Heart right ventricle (tissue), 16 donors: Measurements from ENCODE around the gene TESK1. TPM values are rescaled to one million over a fixed set of nuclear protein-coding genes. Genes with fewer than 3 reads are reported as not detected.
"Not testable (repeated sequence)": the region's sequence is repeated elsewhere in the genome, so short reads cannot be mapped to it uniquely, and the experiment has no call there.

Source experiments
- ATAC-seq, 8 donors: fragments of 200-7000 bp; cut with Tn5 transposase; one replicate each; pipeline ENCODE4 v1.9.1; 2020; ENCODE audit warnings: mild to moderate bottlenecking in 8 of 8, moderate library complexity in 8 of 8, moderate number of reproducible peaks in 1 of 8
- DNase-seq, 2 donors: peaks; one replicate each; pipeline ENCODE4 v3.0.0-alpha.2; 2020
- H3K27ac ChIP-seq, 10 donors: fragments of 200-600 bp; sonication (generic) in 2 of 10; one replicate each; pipeline versions ENCODE4 v1.5.0 to v1.8.0; 2020 to 2022; ENCODE audit warnings: mild to moderate bottlenecking in 3 of 10
- H3K27me3 ChIP-seq, 7 donors: fragments of 200-600 bp; one replicate each; pipeline ENCODE4 v1.8.0; 2021 to 2022; ENCODE audit warnings: mild to moderate bottlenecking in 2 of 7
- H3K36me3 ChIP-seq, 9 donors: fragments of 200-600 bp; sonication (generic) in 1 of 9; one replicate each; pipeline versions ENCODE4 v1.5.0 to v1.8.0; 2020 to 2022; ENCODE audit warnings: mild to moderate bottlenecking in 2 of 9
- H3K4me1 ChIP-seq, 9 donors: fragments of 200-600 bp; sonication (generic) in 1 of 9; one replicate each; pipeline versions ENCODE4 v1.5.0 to v1.8.0; 2020 to 2022; ENCODE audit warnings: mild to moderate bottlenecking in 4 of 9
- H3K4me3 ChIP-seq, 10 donors: fragments of 200-600 bp; sonication (generic) in 2 of 10; one replicate each; pipeline versions ENCODE4 v1.5.0 to v1.8.0; 2020 to 2022; ENCODE audit warnings: mild to moderate bottlenecking in 7 of 10, moderate library complexity in 2 of 10
- H3K9me3 ChIP-seq, 11 donors: fragments of 200-600 bp in 10 of 11; sonication (generic) in 2 of 11; one replicate each; pipeline versions ENCODE4 v1.5.0 to v1.8.0; 2013 to 2022; ENCODE audit warnings: mild to moderate bottlenecking in 2 of 11, control low read depth in 1 of 11, moderate library complexity in 1 of 11
- WGBS, 2 donors: extraction: QIAGEN DNeasy Blood & Tissue Kit; methylation state at CpG; one replicate each; pipeline ENCODE4 v1.1.7; 2013; ENCODE audit warnings: inconsistent platforms in 1 of 2; 5-methylcytosine and 5-hydroxymethylcytosine counted together
- intact Hi-C, 10 donors: fragments of 100-400 bp; cut with DNase I; formaldehyde crosslinking; loops; one replicate each; pipeline versions ENCODE4 v1.11.1 to v1.14.2; 2022
- polyA plus RNA-seq, 2 donors: library from polyadenylated mRNA; stranded (reverse); fragments of 200-250 nt; gene quantifications; one replicate each; pipeline ENCODE4 v1.2.3, GENCODE V29; 2013
- total RNA-seq, 10 donors: library from RNA; stranded (reverse); fragmentation: NEBNext Ultra II Directional in 3 of 10; extraction: Animal tissue kit (Norgen Biotek cat#: 25700) in 3 of 10; gene quantifications; one replicate each; pipeline versions ENCODE4 v1.2.1 to v1.2.4, GENCODE V29; 2021 to 2023
- TF ChIP-seq, protein P1 (sequence below), 9 donors: fragments of 200-600 bp; sonication (generic) in 2 of 9; IDR thresholded peaks; one replicate each; pipeline versions ENCODE4 v1.5.0 to v1.8.0; 2021 to 2022; ENCODE audit warnings: antibody characterized with exemption in 9 of 9, mild to moderate bottlenecking in 5 of 9, moderate library complexity in 1 of 9
- donor health status: Arrhythmogenic right ventricular cardiomyopathy.
- donor health status: ischemic (EF 13 %, LVEDD 7.1; RV severe dilation, severe dysfunction).
- donor health status: healthy with polysubstance abuse.
- donor health status: DM: no; HTN: yes; CAD: no.
- donor health status: DM: no; HTN: no; CAD: no.
- donor health status: ischemic (EF 25% LVEDD 6.9; RV normal size, moderate dysfunction).
- donor health status: ischemic (EF 25% LVEDD 5.7; RV mildly dilated, moderate dysfunction).
- donor health status: healthy.
- donor health status: DM: yes; HTN: yes; CAD: no.
- donor health status: Ischemic cardiomyopathy.
- donor health status: ischemic (EF 35%, LVEDD 5.7; RV mildly dilated, moderate dysfunction).
- donor health status: nonischemic (EF 11% LVEDD 7.7; RV severe dilation, severe dysfunction).
- donor health status: DM: yes; HTN: yes; CAD: no.
- donor health status: PGD.
- donor health status: ischemic (EF 29% LVEDD 5.4; RV normal size, mild dysfunction).
- donor health status: nonischemic (EF 23%, LVEDD 6.1; RV moderate dilation, normal function).

The TESK1 gene
- total and polyA plus RNA-seq, 12 donors: 18.0 to 38.8 (median 24.3) TPM

DNA sequence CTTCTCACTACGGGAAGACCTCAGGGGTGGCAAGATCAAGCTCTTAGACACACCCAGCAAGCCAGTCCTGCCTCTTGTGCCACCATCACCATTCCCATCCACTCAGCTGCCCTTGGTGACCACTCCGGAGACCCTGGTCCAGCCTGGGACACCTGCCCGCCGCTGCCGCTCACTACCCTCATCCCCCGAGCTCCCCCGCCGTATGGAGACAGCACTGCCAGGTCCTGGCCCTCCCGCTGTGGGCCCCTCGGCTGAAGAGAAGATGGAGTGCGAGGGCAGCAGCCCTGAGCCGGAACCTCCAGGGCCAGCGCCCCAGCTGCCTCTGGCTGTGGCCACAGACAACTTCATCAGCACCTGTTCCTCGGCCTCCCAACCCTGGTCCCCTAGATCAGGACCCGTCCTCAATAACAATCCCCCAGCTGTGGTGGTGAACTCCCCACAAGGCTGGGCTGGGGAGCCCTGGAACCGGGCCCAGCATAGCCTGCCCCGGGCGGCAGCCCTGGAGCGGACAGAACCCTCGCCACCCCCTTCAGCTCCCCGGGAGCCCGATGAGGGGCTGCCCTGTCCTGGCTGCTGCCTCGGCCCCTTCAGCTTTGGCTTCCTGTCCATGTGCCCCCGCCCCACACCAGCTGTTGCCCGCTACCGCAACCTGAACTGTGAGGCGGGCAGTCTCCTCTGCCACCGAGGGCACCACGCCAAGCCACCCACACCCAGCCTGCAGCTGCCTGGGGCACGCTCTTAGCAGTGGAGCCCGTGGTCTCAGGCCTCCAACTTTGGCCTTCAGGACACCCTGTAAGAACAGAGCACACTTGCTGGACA lies 4.1 kb downstream of the TESK1 start:
- H3K4me1 ChIP-seq: peaks cover 0 to 27% (median 16%) of the 10 kb centered on the region in 9 donors
- WGBS, 2 donors: 91 to 93% methylated on average over 30 to 31 of the region's 31 CpGs
- H3K27ac ChIP-seq: no peak overlapping the region
- no peak overlapping the region for H3K4me3 ChIP-seq
- no peaks in the 10 kb centered on the region for H3K27me3 ChIP-seq
- TF ChIP-seq, protein P1, sequence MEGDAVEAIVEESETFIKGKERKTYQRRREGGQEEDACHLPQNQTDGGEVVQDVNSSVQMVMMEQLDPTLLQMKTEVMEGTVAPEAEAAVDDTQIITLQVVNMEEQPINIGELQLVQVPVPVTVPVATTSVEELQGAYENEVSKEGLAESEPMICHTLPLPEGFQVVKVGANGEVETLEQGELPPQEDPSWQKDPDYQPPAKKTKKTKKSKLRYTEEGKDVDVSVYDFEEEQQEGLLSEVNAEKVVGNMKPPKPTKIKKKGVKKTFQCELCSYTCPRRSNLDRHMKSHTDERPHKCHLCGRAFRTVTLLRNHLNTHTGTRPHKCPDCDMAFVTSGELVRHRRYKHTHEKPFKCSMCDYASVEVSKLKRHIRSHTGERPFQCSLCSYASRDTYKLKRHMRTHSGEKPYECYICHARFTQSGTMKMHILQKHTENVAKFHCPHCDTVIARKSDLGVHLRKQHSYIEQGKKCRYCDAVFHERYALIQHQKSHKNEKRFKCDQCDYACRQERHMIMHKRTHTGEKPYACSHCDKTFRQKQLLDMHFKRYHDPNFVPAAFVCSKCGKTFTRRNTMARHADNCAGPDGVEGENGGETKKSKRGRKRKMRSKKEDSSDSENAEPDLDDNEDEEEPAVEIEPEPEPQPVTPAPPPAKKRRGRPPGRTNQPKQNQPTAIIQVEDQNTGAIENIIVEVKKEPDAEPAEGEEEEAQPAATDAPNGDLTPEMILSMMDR (IDR thresholded peaks at IDR 0.05): no peak
- H3K36me3 ChIP-seq: peaks cover 0 to 38% (median 7%) of the 10 kb centered on the region in 9 donors
- ATAC-seq: no peak
- intact Hi-C loops: loop anchor here in 4 of 10 donors (5.0 to 10.0 kb wide), 2 partner anchors 38 to 46 kb away; partner anchors contain the start of genes CCDC107 (in 1 of the 4), RMRP (in 1 of the 4) and SIT1 (in 1 of the 4)
- DNase-seq: no peak
- H3K9me3 ChIP-seq: no peaks in the 10 kb centered on the region

DNA sequence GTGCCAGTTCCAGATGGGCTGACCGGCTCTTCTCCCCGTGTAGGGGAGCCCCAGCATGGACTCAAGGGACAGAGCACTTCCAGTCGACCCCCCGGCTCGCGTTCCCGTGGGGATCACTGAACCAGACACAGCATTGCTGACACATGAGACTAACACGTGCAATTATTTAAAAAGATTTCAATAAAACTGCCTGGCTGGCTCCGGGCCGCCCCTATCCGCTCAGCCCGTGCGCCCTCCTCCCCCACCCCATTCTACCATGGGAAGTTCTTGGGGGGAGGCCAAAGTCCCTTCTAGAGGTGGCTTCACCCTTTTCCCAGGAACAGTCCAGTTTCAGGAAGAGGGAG lies 4.7 kb downstream of the TESK1 start:
- Histone ChIP-seq H3K36me3 (peaks cover 0 to 38% (median 7%) of the 10 kb centered on the region in 9 donors), H3K27me3 (no peaks in the 10 kb centered on the region), H3K27ac (no peak overlapping the region), H3K4me3 (no peak overlapping the region), H3K4me1 (peaks cover 0 to 22% (median 15%) of the 10 kb centered on the region in 9 donors), H3K9me3 (no peaks in the 10 kb centered on the region)
- ATAC-seq (no peak), DNase-seq (no peak)
- intact Hi-C loops: loop anchor here in 4 of 10 donors (5.0 to 10.0 kb wide), 2 partner anchors 38 to 45 kb away; partner anchors contain the start of genes CCDC107 (in 1 of the 4), RMRP (in 1 of the 4) and SIT1 (in 1 of the 4)
- 77 to 81% methylated on average over 13 of the region's 13 CpGs for WGBS, 2 donors
- TF ChIP-seq, protein P1 (IDR thresholded peaks at IDR 0.05): no peak

DNA sequence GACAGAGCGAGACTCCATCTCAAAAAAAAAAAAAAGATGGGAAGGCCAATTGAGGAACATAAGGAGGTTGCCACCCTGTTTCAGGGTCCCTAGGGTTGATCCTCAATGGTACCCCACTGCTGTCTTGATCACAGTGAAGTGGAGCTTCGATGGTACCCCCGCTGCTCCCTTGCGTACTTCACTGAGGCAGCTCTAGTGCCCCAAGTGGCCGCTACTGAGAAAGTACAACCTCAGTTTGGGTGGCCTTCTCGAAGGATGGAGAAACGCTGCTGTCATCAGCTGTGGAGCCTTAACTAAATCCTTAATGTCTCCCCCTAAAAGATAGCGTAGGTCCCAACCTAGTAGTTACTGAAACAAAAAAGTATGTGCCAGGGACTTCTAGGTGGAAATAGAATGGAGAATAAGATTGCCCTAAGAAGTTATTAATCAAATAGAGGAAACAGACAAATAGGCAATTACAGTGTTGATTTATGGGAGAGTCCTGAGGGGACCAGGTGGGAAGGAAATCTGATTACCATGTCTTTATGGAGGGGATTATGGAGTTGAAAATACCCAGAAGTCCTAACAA lies 6.3 kb downstream of the TESK1 start:
- peaks cover 0 to 15% (median 8%) of the 10 kb centered on the region in 9 donors for H3K4me1 ChIP-seq
- H3K27ac ChIP-seq: no peak overlapping the region
- no peak for DNase-seq
- peaks cover 0 to 38% (median 7%) of the 10 kb centered on the region in 9 donors for H3K36me3 ChIP-seq
- intact Hi-C loops: no loop called here
- no peak overlapping the region for H3K4me3 ChIP-seq
- peak in 7 of 8 donors; percentile 10 to 56 (median 51) for ATAC-seq
- peaks cover 0 to under 1% (median 0%) of the 10 kb centered on the region in 7 donors for H3K27me3 ChIP-seq
- H3K9me3 ChIP-seq: no peaks in the 10 kb centered on the region
- 19 to 22% methylated on average over 8 of the region's 8 CpGs for WGBS, 2 donors
- TF ChIP-seq, protein P1 (IDR thresholded peaks at IDR 0.05): peak; percentile 33 to 81 (median 63)

DNA sequence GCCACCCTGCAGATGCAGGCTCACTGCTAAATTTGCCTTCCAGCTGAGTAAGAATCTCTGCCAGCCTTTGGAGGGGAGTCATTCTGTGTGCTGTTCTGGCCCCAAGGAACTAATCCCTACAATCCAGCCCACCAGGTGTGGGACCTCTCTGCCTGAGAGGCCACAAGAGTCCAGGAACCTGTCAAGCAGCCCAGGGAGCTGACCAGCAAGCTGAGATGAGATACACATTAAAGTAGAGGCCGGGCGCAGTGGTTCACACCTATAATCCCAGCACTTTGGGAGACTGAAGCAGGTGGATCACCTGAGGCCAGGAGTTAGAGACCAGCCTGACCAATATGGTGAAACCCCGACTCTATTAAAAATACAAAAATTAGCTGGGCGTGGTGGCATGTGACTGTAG lies 7.0 kb downstream of the TESK1 start:
- H3K4me3 ChIP-seq, H3K27me3 ChIP-seq, ATAC-seq, H3K27ac ChIP-seq, DNase-seq, H3K9me3 ChIP-seq, intact Hi-C loops: not testable (repeated sequence)
- WGBS, 2 donors: 92 to 93% methylated on average over 4 of the region's 4 CpGs
- H3K36me3 ChIP-seq: peaks cover 0 to 38% (median 7%) of the 10 kb centered on the region in 9 donors
- peaks cover 0 to 14% (median under 1%) of the 10 kb centered on the region in 9 donors for H3K4me1 ChIP-seq
